HG03432 (cell line): ENCODE data around the gene RIPOR1.
"Not testable (repeated sequence)": the region's sequence is repeated elsewhere in the genome, so short reads cannot be mapped to it uniquely, and the experiment has no call there.

ENCODE experiments used
- ATAC-seq: cut with Tn5 transposase; IDR thresholded peaks from one replicate; pipeline ENCODE4 v1.9.1; 2021; ENCODE audit warnings: mild to moderate bottlenecking, moderate library complexity; ENCODE audit not compliant: unreplicated experiment

The RIPOR1 gene, protein sequence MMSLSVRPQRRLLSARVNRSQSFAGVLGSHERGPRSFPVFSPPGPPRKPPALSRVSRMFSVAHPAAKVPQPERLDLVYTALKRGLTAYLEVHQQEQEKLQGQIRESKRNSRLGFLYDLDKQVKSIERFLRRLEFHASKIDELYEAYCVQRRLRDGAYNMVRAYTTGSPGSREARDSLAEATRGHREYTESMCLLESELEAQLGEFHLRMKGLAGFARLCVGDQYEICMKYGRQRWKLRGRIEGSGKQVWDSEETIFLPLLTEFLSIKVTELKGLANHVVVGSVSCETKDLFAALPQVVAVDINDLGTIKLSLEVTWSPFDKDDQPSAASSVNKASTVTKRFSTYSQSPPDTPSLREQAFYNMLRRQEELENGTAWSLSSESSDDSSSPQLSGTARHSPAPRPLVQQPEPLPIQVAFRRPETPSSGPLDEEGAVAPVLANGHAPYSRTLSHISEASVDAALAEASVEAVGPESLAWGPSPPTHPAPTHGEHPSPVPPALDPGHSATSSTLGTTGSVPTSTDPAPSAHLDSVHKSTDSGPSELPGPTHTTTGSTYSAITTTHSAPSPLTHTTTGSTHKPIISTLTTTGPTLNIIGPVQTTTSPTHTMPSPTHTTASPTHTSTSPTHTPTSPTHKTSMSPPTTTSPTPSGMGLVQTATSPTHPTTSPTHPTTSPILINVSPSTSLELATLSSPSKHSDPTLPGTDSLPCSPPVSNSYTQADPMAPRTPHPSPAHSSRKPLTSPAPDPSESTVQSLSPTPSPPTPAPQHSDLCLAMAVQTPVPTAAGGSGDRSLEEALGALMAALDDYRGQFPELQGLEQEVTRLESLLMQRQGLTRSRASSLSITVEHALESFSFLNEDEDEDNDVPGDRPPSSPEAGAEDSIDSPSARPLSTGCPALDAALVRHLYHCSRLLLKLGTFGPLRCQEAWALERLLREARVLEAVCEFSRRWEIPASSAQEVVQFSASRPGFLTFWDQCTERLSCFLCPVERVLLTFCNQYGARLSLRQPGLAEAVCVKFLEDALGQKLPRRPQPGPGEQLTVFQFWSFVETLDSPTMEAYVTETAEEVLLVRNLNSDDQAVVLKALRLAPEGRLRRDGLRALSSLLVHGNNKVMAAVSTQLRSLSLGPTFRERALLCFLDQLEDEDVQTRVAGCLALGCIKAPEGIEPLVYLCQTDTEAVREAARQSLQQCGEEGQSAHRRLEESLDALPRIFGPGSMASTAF

DNA sequence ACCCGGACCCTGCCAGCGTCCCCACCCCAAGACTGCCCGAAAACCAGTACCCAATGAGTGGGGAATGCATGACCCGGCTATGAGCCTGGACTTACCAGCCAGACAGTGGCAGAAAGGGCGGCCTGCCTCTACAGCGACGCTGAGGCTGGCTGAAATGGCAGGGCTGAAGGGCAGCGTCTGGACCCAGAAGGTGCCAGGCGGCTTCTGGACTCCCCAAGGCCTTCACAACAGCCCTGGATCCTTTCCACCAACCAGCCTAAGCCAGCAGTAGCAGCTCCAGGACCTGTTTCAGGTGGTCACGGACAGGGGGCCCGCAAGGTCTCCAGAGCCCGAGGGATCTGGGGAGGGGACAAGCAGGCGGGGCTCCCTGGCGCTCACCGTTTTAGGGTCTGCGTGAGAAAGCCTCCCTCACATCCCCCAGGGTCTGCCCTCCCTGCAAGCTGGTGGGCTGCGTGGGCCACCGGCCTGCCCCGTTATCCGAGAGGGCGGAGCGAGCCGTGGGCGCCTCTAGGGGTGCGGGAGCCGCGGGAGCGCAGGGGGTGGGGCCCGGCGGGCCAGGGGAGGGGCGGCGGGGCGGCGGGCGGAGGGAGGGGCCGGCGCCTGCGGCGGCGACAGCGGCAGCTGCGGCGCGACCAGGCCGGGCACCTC is at the start of gene RIPOR1:
Gene RIPOR1 (plus strand): TSS at position 608 of the 648 bp plus-strand sequence. CDS start 9,618 bp downstream, outside the sequence.
- peak; percentile 32 for ATAC-seq

DNA sequence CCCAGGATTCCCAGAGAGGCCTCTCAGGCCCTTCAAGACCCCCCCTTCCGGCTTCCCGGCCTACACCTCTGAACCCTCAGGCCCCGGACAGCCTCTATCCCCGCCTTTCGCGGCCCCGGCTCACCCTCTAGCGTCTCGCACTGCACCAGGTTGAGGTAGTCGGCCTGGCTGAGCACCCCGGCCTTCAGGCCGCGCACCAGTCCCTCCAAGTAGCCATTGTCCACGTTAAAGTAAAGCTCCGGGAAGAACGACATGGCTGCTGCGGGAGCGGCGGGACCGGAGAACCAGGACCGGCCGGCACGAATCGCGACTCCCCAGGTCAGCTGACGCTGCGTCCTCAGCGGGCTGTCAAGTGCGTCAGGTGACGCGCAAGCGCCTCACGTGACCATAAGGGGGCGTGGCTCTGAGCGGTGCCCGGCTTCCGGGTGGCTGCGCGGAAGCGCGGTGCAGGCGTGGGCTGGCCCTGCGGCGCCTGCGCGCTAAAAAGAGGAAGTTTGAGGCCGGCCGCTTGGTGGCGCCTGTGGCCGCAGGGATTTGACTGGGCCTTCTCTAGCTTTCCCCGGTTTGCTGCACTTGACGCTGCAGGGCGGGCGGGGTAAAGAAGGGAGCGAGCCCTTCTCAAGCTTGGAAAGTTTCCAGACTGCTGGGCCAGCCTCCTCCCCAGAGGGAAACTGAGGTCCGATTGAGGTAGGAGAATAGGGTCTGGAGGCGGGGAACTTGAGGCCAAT is 47.6 kb upstream of the RIPOR1 start, which contains the start of gene ATP6V0D1:
Gene ATP6V0D1 (minus strand): TSS at position 325 of the 728 bp plus-strand sequence. CDS start 71 bp downstream, at position 254.
- peak; percentile 87 for ATAC-seq

DNA sequence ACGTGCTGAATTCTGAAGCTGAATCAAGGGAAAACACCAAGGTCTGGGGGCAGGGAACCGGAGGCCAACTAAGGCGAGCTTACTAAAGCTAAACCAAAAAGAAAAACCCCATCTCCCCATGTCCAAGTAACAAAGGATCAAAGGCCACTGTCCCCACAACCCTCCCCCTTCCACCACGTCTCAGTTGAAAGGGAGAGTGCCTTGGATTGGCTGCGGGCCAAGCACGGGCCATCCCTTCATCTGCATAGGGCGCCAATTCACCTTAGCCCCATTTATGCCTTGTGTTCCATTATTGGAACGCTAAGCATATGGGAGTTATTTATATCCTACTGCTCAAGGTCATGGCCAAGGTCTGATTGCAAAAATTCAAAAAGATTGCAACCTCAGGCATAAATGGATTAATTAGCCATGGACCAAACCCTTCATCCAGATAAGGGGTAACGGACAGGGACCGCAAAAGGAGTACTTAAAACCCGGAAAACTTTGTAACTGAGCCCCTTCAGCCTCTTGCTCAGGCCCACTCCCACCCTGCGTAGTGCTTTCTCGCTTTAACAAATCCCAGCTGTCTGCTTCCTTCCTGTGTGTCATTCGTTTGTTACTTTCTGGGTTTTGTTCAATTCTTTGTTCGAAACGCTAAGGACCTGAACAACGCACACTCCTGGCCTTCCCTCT is 46.9 kb upstream of the RIPOR1 start:
- peak; percentile 12 for ATAC-seq

DNA sequence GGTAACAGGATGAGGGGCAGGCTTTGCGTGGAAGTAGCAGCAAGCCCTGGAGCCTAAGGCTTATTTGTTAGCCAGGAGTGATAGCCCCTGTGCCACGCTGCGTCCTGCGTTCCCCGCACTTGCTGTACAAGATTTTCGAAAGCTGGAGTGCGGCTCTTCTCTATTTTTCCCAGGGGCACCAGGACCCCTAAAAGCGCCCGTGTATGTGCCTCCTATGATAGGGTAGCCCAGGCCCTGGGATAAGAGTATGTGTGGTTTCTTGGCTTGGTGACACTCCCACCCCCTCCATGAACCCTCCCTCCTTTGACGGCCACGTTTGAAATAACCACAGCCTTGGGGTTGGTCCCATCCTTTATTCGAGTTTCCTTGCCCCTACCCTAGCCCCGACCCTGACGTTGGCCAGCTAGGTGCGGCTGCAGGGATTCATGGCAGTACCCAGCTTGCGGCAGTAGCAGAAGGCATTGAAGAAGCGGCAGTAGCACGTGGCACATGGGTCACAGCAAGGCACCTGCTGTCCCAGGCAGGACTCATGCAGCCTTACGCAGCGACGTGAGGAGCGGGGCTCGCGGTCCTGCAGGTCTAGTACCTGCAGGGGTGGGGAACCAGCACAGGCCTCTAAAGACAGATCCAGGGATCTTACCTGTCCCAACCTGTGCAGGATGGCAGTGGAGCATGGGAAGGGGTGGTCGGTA is 46.2 kb upstream of the RIPOR1 start:
- no peak for ATAC-seq

DNA sequence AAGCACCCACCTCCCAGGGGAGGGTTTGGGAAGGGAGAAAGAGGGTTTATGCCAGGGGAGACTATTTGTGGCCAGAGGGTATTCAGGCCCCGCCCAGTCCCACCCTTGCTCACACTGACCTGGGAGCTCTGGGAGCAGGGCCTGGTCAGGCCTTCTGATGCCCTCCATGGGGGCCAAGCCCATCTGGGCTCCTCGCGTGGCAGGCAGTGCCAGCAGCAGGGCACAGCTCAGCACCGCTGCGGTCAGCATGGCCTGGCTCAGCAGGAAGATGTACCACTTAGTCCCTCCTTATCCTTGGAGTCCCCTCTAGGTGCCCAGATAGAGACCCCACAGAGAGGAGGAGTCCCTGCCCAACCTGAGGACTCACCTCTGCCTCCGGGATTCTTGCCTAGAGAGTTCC is 45.5 kb upstream of the RIPOR1 start, which contains the start of gene AGRP:
Gene AGRP (minus strand): TSS at position 398 of the 400 bp plus-strand sequence. CDS start 149 bp downstream, at position 249.
- ATAC-seq, result no peak

DNA sequence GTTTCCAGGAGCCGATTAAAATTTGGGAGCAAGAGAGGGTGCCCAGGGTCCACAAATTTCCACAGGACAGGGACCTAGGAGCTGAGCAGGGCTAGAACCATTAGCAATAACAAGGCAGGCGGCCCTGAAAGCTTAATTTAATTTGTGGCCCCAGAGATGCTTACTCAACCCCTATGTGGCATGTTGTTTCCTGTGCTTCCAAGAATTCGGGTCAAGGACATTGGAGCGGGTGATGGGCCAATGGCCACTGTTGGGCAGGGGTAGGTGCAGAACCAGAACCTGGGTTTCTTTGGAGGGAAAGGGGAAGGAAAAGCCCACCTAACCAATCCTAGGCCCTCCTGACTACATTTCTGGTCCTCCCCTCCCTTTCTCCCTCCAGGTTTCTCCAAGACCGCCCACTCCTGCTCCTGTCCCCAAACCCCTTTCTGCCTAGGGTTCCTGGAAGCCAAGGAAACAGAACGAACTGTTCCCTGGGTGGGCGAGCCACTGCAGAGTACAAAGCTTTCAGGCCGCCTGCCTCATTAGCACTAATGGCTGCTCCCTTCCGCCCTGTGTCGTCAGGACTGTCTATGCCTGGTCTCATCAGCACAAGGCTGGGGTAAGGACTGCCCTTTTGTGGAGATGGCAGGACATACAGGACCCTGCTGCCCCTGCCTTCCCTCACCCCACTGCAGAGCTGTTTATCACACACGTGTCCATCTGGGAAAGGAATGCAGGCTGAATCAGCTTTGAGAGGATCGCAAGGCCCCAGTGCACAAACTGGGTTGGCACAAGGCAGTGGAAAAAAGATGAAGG is 44.7 kb upstream of the RIPOR1 start:
- no peak for ATAC-seq

DNA sequence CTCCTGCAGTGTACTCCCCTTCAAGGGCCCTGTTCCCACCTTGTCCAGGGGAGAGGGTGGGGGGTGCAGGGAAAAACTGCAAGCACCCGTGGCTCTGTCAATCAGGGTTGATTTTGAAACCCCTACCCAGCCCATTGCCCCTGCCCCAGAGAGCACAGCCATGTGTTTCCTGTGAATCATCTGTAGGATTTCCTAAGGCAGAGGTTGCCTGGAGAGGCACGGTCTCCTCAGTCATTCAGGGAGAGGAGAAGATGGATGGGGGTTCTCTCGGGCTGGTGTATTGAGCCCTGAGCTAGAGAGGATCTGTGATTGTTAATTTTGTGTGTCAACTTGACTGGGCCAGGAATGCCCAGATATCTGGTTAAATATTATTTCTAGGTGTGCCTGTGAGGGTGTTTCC is 41.8 kb upstream of the RIPOR1 start:
- no peak for ATAC-seq

DNA sequence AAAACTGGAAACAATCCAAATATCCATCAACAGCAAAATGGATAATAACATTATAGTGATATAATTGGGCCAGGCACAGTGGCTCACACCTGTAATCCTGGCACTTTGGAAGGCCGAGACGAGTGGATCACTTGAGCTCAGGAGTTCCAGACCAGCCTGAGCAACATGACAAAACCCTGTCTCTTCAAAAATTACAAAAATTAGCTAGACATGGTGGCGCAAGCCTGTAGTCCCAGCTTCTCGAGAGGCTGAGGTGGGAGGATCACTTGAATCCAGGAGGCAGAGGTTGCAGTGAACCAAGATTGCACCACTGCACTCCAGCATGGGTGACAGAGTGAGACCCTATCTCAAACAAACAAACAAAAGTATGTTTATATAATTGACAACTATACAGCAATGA is 41.1 kb upstream of the RIPOR1 start:
- not testable (repeated sequence) for ATAC-seq

DNA sequence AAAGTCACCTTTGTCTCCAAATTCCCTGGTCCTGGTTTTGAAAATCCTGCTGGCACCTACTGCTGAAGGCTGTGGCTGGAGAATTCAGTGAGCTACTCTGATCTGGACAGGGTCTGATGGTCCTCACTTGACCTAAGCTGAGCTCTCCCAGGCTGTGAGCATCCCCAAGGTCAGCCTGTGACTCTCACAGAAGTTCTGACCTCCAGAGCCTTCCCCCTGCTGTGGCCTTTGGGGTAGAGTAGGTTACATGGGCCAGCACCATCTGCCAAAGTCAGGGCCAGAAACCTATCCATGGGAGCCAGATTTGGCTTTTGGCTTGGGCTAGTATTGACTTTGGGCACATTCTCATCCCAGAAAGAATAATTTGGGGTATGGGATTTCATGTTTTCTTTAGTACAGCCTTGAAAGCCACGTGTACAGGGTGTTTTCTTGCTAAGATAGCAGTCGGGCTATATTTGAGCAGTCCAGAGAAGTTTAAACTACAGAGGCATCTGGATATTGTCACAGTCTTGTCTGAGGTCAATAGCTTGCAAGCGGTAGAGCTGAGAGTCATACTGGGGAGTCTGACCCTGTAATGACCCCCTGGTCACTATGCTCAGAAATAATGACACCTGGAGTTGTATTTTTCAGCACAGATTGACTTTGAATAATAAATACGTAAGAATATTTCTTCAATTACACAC is 39.1 kb upstream of the RIPOR1 start:
- no peak for ATAC-seq

DNA sequence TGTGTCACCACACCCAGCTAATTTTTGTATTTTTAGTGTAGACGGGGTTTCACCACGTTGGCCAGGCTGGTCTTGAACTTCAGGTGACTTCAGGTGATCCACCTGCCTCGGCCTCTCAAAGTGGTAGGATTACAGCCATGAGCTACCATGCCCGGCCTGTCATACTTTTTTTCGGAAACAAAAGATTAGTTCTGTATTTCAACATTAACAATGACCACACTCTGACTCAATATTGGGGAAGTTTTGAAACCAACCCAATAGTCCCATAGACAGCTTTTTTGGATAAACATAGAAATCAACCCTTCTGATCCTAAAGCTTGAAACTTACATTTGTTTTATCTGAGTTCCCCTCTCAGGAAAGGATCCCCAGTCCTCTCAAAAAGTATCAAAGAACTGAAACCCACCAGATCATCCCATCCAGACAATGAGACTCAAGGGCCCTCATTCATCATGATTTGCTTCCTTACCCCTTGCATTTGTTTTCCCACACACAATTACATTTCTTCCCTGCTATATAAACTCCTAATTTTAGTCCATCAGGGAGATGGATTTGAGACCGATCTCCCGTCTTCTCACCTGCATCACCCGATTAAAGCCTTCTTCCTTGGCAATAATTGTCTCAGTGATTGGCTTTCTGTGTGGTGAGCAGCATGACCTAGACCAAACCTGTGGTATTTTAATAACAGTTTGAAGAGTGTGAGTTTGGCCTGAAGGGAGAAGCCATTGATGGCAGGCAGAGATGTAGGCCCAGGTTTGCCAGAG is 38.1 kb upstream of the RIPOR1 start:
- ATAC-seq, result no peak

DNA sequence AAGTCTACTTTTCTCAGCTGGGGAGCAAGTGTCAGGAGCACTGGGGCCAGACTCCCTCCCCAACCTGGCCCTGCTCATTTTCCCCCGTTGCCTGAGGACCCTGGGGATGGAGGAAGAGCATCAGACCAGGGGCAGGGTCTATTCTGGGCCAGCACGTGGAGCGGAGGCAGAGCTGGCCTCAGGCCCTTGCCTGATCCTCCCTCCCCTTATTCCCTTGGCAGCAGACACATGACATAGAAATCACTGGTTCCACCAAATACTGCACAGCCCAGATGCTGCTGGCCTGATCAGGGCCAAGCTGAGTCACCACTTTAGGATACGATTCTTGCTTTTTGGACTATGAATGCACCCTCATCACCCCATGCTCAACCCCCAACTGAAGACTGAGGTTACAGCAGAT is 29.5 kb upstream of the RIPOR1 start:
- ATAC-seq, result no peak

DNA sequence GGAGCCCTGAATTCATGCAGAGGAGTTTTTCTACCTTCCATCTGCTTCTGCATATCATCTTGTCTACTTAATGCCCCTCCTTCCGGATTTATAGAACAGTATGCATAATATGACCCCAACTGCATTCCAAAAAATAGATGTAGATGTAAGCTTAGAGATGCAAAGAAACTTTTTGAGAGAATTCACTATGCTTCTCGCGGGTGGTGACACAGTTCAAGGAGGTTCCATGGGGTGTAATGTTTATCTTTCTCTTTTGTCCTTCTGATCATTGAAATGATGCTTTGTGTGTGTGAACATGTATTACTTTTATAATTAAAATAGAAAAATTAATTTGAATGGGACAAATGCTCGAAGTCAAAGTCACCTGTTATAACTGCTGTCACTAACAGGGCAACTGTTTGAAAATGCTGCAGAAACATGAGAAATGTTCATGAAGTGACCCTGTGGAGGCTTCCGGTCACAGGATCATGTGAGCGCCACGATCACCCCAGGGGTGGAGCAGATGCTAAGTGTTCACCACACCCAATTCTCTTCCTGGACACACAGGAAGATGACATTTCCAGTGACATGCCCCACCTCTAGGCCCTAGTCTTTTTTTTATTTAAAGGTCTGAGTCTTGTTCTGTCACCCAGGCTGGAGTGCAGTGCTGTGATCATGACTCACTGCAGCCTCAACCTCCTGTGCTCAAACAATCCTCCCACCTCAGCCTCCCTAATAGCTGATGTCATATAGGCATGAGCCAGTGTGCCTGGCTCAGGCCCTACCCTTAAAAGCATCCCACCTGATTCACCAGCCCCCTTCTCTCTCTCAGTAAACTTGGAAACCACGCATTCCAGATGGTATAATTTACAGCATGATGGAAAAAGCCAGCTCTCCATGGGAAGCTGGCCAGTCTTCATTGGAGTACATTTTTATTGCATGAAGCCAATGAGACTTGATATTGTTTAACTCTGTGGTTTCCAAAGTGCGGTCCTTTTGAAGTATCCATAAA is 24.3 kb upstream of the RIPOR1 start:
- peak; percentile 64 for ATAC-seq

DNA sequence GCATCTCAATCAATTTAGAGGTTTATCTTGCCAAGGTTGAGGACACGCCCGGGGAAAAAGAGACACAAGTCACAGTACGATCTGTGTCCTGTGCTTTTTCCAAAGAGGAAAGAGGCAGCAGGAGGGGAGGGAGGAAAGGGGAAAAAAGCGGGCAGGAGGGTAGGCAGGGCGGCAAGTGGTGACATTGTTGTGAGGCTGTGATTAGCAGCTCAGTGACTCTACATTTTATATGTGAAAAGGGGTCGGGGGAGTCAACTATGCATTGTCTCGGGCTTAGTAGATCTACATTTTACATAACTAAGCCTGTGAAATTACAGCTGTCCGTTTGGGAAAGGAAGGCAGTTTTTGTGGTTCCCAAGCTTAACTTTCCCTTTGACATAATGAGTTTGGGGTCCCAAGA is 22.2 kb upstream of the RIPOR1 start:
- ATAC-seq, result no peak

DNA sequence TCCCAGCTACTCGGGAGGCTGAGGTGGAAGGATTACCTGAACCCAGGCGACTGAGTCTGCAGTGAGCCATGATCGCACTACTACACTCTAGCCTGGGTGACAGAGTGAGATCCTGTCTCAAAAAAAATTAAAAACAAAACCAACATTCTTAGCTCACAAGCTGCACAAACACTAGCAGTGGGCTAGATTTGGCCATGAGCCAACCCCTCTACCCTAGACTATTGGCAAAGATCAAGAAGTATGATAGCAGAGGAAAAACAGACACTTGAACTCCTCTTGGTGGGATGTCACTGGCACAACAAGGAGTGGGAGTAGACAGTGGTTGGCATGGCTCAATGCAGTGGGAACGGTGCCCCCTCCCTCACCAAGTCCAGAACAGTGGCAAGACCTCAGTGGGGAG is 19.6 kb upstream of the RIPOR1 start:
- ATAC-seq, result no peak

DNA sequence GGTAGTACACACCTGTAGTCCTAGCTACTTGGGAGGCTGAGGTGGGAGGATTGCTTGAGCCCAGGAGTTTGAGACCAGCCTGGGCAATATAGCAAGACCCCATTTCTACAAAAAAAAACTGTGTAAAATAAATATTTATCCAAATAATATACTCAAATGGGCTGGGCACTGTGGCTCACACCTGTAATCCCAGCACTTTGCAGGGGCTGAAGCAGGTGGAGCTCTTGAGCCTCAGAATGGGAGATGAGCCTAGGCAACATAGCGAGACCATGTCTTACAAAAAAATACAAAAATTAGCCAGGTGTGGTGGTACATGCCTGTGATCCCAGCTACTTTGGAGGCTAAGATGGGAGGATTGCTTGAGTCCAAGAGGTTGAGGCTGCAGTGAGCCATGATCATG is 14.7 kb upstream of the RIPOR1 start:
- ATAC-seq, result not testable (repeated sequence)
